ENCODE data around the gene FOXD4L4. TPM values are rescaled to one million over a fixed set of nuclear protein-coding genes. Genes with fewer than 3 reads are reported as not detected.
"Not testable (repeated sequence)": the region's sequence is repeated elsewhere in the genome, so short reads cannot be mapped to it uniquely, and the experiment has no call there.

FOXD4L4 gene
- total RNA-seq: not detected
- long read RNA-seq: 0 reads

DNA sequence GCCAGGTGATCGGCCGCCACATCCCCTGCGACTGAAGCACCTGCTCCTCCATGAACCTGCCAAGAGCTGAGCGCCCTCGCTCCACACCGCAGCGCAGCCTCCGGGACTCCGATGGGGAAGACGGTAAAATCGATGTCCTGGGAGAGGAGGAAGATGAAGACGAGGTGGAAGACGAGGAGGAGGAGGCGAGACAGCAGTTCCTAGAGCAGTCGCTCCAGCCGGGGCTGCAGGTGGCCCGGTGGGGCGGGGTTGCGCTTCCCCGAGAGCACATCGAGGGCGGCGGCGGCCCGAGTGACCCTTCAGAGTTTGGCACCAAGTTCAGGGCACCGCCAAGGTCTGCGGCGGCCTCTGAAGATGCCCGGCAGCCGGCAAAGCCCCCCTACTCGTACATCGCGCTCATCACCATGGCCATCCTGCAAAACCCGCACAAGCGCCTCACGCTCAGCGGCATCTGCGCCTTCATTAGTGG is at the start of gene FOXD4L4:
FOXD4L4 (plus strand) TSS at position 51 of the 469 bp plus-strand sequence; CDS start at position 51, 0 bp downstream.
- intact Hi-C loops (cut with DNase I); ATAC-seq: not testable (repeated sequence)
- peak; percentile 51 for DNase-seq (ENCODE audit: missing footprints)

DNA sequence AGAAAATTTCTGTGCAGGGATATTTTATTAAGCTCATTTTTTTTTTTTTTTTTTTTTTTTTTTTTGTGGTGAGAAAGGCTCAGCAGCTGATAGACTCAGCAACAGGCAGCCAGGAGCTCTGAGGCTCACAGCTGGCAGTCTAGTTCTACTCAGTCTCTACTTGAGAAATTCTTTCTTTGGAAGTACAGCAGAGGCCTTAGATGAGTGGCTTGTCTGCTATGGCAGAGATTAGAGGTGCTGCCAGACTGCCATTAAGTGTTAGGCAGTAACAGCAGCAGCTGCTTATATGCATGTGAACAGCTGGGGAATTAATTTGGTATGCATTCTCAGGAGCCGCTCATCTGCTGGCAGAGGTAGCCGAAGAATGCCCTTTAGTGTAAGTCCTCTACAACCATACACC is 33.4 kb upstream of the FOXD4L4 start:
- ATAC-seq; DNase-seq (ENCODE audit: missing footprints); intact Hi-C loops (cut with DNase I): not testable (repeated sequence)

DNA sequence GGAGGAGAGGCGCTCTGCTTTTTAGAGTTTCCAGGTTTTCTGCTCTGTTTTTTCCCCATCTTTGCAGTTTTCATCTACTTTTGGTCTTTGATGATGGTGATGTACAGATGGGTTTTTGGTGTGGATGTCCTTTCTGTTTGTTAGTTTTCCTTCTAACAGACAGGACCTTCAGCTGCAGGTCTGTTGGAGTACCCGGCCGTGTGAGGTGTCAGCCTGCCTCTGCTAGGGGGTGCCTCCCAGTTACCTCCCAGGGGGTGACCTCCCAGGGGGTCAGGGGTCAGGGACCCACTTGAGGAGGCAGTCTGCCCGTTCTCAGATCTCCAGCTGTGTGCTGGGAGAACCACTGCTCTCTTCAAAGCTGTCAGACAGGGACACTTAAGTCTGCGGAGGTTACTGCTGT is 22.5 kb upstream of the FOXD4L4 start:
- DNase-seq (ENCODE audit: missing footprints); intact Hi-C loops (cut with DNase I): not testable (repeated sequence)

DNA sequence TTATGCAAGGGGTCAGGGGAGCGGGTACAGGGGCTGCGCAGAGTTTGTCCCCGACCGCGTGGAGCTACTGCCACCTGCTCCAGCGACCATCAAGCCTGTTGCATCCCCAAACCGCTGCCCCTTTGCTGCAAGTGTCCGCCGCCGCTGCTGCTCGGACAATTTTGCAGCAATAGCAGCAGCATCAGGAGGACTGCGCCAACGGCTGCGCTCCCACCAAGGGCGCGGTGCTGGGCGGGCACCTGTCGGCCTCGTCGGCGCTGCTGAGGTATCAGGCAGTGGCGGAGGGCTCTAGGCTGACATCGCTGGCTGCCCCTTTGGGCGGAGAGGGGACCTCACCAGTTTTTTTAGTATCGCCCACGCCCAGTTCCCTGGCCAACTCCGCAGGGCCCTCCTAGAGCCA is 1.2 kb downstream of the FOXD4L4 start:
- DNase-seq (ENCODE audit: missing footprints); ATAC-seq; intact Hi-C loops (cut with DNase I): not testable (repeated sequence)

More for the DNA sequence above, 22.5 kb upstream of the FOXD4L4 start:
- ATAC-seq: not testable (repeated sequence)

Other genes starting within 250 kb of the FOXD4L4 start
- gene ZNG1E, start 61.2 kb upstream of the FOXD4L4 start, total RNA-seq: 17.5 TPM

Data from Right ventricle myocardium inferior (tissue), 1 donor.